SK-N-MC (cell line): ENCODE data around the gene ERBB4.
"Not testable (repeated sequence)": the region's sequence is repeated elsewhere in the genome, so short reads cannot be mapped to it uniquely, and the experiment has no call there.

Source experiments
- DNase-seq: peaks from one replicate; pipeline ENCODE4 v3.0.0-alpha.2; 2011; ENCODE audit warnings: low read depth, low spot score
- H3K27ac ChIP-seq: fragments of 200-600 bp; sonication (generic); 2 replicates; pipeline ENCODE4 v1.5.1; 2016; ENCODE audit warnings: mixed run types
- H3K36me3 ChIP-seq: fragments of 200-600 bp; sonication (generic); 2 replicates; pipeline ENCODE4 v1.6.1; 2017; ENCODE audit warnings: antibody characterized with exemption, low read length, mixed read lengths; ENCODE audit not compliant: insufficient read depth
- H3K4me3 ChIP-seq: fragments of 200-600 bp; sonication (generic); 2 replicates; pipeline ENCODE4 v1.5.1; 2016
- H3K9ac ChIP-seq: fragments of 200-600 bp; sonication (generic); 2 replicates; pipeline ENCODE4 v1.8.0; 2017; ENCODE audit warnings: mixed run types, mixed read lengths; ENCODE audit not compliant: insufficient read length
- H3K9me3 ChIP-seq: fragments of 200-600 bp; sonication (generic); 2 replicates; pipeline ENCODE4 v1.6.1; 2017; ENCODE audit warnings: low read depth, mild to moderate bottlenecking, antibody characterized with exemption, low read length, moderate library complexity, mixed read lengths
- EZH2 ChIP-seq: fragments of 200-600 bp; sonication (generic); IDR thresholded peaks from one replicate; pipeline ENCODE4 v1.6.1; 2017; ENCODE audit warnings: antibody characterized with exemption
- FOXP2 ChIP-seq: optimal IDR thresholded peaks from 2 replicates; pipeline ENCODE3; 2011; ENCODE audit warnings: mild to moderate bottlenecking, moderate library complexity; ENCODE audit not compliant: insufficient read depth; ENCODE audit errors: extremely low read length, control extremely low read depth
- POLR2AphosphoS5 ChIP-seq: IDR thresholded peaks from 2 replicates; pipeline ENCODE4 v1.6.1; 2012; ENCODE audit warnings: mild to moderate bottlenecking, low read depth, low read length, borderline replicate concordance

The ERBB4 gene

DNA sequence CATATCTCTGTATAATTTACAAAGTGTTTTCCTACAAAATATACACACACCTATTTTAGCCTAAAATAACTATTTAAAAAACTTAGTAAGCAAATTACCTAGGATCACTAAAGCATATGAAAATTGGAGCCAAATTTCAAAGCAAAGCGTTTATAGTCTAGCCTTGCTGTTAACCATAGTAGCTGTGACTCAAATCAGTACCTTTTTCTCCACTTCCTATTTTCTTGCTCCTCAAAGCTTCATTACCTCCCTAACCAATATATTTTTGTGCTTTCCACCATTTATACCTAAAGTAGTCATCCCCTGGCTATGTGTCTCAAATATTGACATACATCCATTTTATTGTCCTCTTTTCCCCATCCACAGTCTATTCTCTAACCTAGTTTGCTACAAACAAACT, 73.1 kb downstream of the ERBB4 start:
- no peaks in the 10 kb centered on the region for H3K9me3 ChIP-seq
- H3K9ac ChIP-seq = no peak overlapping the region
- no peak for DNase-seq
- H3K4me3 ChIP-seq = no peak overlapping the region
- H3K27ac ChIP-seq = no peak overlapping the region
- TF ChIP-seq EZH2 (no peak), POLR2AphosphoS5 (no peak), FOXP2 (no peak)
- no peaks in the 10 kb centered on the region for H3K36me3 ChIP-seq

DNA sequence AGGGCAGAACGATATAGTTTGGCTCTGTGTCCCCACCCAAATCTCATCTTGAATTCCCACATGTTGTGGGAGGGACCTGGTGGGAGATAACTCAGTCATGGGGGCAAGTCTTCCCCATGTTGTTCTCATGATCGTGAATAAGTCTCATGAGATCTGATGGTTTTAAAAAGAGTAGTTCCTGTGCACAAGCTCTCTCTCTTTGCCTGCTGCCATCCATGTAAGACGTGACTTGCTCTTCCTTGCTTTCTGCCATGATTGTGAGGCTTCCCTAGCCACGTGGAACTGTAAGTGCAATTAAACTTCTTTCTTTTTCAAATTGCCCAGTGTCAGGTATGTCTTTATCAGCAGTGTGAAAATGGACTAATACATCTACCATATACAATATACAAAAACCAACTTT, 76.9 kb downstream of the ERBB4 start:
- not testable (repeated sequence) for H3K27ac ChIP-seq, H3K4me3 ChIP-seq, H3K9me3 ChIP-seq, DNase-seq, H3K9ac ChIP-seq, H3K36me3 ChIP-seq

DNA sequence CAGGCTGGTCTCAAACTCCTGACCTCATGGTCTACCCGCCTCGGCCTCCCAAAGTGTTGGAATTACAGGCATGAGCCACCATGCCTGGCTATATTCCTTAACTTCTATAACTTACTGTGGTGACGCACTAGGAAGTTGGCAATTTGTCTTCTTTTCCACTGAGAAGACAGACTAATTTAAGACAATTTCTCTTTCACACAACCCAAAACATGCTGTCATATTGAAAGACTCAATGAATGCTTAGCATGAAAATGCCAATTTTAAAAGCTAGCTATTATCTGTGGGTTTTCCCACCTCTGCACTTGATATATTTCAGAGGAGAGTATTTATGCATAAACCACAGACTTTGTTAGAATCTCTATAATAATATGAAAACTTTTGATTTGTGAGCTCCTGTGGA, 84.5 kb downstream of the ERBB4 start:
- no peak overlapping the region for H3K9ac ChIP-seq
- TF ChIP-seq FOXP2 (no peak), EZH2 (no peak), POLR2AphosphoS5 (no peak)

DNA sequence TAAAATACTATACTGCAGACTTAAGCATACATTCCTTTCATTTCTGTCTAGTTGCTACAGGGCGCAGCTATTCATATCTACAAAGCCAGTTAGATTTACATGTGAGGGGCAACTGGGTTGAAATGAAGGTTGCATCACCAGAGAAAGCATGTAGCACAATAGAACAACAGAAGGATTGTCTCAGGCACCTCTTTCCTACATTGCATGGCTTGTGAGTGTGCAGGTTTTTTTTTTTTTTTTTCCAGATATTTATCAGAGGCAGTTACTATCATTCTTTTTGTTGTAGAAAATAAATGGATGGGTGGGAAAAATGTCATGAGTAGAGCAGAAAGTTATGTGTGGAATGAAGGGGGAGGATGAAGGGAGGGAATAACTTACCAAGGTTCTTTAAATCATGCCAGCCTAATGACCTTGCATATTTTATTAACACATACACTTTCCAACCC, 86.8 kb downstream of the ERBB4 start:
- Histone ChIP-seq H3K27ac (0 out of 2 replicates have a peak overlapping the region, but pooled peaks have one; percentile 19), H3K9ac (no peak overlapping the region), H3K36me3 (no peaks in the 10 kb centered on the region), H3K9me3 (no peaks in the 10 kb centered on the region), H3K4me3 (no peak overlapping the region)
- TF ChIP-seq EZH2 = no peak
- no peak for TF ChIP-seq FOXP2
- TF ChIP-seq POLR2AphosphoS5 = no peak
- DNase-seq = no peak

More for the DNA sequence above, 84.5 kb downstream of the ERBB4 start:
- Histone ChIP-seq H3K27ac (no peak overlapping the region), H3K36me3 (no peaks in the 10 kb centered on the region), H3K4me3 (no peak overlapping the region), H3K9me3 (no peaks in the 10 kb centered on the region)
- DNase-seq = no peak

DNA sequence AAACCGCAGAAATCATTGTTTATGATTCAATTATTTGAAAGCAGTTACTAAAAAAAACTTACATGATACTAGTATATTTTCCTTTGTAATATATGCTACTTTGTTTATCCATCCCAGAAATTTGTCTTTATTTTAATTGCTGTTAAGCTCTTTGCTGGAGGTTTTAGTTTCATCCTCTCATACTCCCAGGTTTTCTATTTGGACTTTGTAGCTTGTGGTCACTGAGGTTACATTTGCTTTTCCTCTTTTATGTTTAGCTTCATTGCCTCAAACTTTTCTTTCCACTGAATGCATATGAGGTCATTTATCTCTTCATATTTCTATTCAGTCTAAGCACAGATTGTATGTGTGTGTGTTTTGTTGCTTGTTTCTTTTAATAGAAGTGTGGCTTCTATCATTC, 89.9 kb downstream of the ERBB4 start:
- DNase-seq = no peak
- no peak for TF ChIP-seq FOXP2
- TF ChIP-seq POLR2AphosphoS5 = no peak
- TF ChIP-seq EZH2 = no peak
- no peaks in the 10 kb centered on the region for H3K36me3 ChIP-seq
- no peak overlapping the region for H3K9ac ChIP-seq
- H3K4me3 ChIP-seq = no peak overlapping the region
- H3K27ac ChIP-seq = no peak overlapping the region
- no peaks in the 10 kb centered on the region for H3K9me3 ChIP-seq

DNA sequence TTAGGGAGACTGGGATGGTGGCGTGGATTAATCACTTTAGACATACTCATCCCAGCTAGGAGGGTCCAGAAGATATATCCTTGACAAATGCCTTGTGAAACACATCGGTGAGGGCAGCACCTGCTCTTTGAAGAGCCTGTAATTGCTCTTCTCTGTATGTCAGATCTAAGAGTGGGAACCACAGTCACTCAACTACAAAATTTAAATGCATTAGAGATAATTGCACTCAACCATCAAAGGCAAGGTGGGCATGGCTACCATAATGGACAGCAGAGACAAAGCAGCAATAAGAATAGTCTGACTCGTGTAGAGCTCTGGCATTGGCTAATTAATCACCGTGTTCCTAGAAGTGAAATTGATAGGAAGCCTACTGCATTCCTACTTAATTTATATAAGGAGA, 96.8 kb downstream of the ERBB4 start:
- H3K9ac ChIP-seq = no peak overlapping the region

DNA sequence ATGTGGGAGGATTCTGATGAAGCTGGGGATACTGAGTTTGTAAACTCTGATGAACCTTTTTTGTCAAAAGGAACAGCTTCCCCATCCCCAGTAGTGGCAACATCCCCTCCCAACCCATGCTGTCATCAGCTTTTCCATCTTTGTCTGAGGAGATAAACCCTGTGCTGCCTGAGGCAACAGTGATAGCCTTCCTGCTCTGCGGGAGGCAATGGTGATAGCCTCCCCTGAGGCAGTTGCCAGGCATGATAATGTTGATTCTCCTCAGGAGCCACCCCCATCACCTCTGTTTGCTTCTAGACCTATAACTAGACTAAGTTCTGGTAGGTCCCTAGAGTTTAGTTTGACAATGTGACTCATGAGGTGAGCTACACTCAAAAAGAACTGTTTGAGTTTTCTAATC, 97.5 kb downstream of the ERBB4 start:
- TF ChIP-seq FOXP2 (no peak), POLR2AphosphoS5 (no peak), EZH2 (no peak)
- no peak overlapping the region for H3K9ac ChIP-seq
- H3K9me3 ChIP-seq = 0 out of 2 replicates have a peak, but pooled peaks cover 3% of the 10 kb centered on the region
- no peaks in the 10 kb centered on the region for H3K36me3 ChIP-seq
- H3K4me3 ChIP-seq = no peak overlapping the region
- H3K27ac ChIP-seq = no peak overlapping the region
- no peak for DNase-seq

More for the DNA sequence above, 96.8 kb downstream of the ERBB4 start:
- 0 out of 2 replicates have a peak, but pooled peaks cover 3% of the 10 kb centered on the region for H3K9me3 ChIP-seq
- TF ChIP-seq FOXP2 (no peak), POLR2AphosphoS5 (no peak), EZH2 (no peak)
- H3K27ac ChIP-seq = no peak overlapping the region
- no peaks in the 10 kb centered on the region for H3K36me3 ChIP-seq
- H3K4me3 ChIP-seq = no peak overlapping the region
- DNase-seq = no peak

DNA sequence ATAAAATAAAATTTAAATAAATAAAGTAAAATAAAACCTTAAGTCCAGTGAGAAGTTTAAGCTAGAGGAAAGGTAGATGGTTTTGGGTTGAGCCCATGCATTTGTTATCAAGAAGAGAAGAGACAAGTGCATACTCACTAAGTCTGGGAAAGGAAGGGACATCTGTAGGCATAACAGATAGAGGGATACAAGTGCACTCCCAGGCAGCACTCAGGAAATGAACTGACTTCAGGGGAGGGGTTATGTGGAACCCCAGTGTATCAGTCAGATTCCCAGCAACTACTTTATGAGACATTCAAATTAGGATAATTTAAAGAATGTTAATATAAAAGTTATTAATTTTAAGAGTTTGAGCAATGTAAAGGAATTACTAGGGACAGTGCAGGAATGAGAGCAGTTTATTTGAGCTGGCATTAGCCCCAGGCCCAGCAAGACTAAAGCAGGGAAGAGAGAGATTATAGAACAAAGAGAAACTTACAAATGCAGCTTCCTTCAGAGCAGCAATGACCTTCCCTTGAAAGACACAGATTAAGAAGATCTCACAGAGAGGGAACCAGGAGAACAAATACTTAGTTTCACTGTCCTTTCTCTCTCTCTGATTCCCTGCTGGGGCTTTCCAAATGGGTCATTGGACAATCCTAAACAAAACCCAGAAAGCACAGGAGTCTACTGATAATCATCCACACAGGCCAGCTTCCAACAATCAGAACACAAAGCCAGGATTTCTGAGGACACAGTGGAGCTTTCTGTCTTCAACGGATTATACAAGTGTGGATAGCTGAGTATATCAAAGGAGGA, 109.7 kb downstream of the ERBB4 start:
- Histone ChIP-seq H3K9me3 (no peaks in the 10 kb centered on the region), H3K27ac (peak overlapping the region; percentile 70), H3K36me3 (no peaks in the 10 kb centered on the region), H3K4me3 (0 out of 2 replicates have a peak overlapping the region, but pooled peaks have one; percentile 7), H3K9ac (no peak overlapping the region)
- TF ChIP-seq POLR2AphosphoS5 (no peak), FOXP2 (no peak), EZH2 (no peak)
- no peak for DNase-seq

DNA sequence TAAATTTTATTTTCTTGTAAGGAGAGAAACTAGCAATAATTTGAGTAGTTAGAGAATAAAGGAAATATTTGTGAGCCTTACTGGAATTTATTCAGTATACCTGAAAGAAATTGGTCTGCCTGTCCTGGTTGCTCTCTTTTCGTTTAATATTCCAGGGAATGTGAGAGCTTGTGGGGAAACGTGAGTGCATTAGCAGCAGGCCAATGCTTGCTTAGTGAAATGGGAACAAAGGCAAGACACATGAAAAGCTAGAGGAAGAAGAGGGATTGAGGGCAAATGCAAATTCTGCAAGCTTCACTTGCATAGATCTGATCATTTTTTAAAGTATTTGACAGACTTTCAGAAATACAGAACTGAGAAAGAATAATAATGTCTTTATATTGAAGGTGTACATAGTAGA, 111.0 kb downstream of the ERBB4 start:
- Histone ChIP-seq H3K4me3 (no peak overlapping the region), H3K9ac (no peak overlapping the region), H3K27ac (no peak overlapping the region), H3K36me3 (no peaks in the 10 kb centered on the region), H3K9me3 (no peaks in the 10 kb centered on the region)
- TF ChIP-seq FOXP2 = no peak
- no peak for TF ChIP-seq EZH2
- TF ChIP-seq POLR2AphosphoS5 = no peak
- DNase-seq = no peak
